ENCODE results near the gene MPRIP. TPM values are rescaled to one million over a fixed set of nuclear protein-coding genes. Genes with fewer than 3 reads are reported as not detected.

Gene MPRIP
- polyA plus RNA-seq, 1 donor from 2014 or later = 47.3 TPM

- no peak overlapping the region for H3K27ac ChIP-seq (ENCODE audit: low read length)
- no peaks in the 10 kb centered on the region for H3K27me3 ChIP-seq (ENCODE audit: insufficient read depth, low read depth, low read length)
- H3K4me3 ChIP-seq (ENCODE audit: low read length) = no peak overlapping the region
- no peak overlapping the region for H2AFZ ChIP-seq (ENCODE audit: low read depth, low read length)
- H3K79me2 ChIP-seq (replicated peaks; ENCODE audit: insufficient read depth, low read length) = no peaks in the 10 kb centered on the region
- no peaks in the 10 kb centered on the region for H3K9me2 ChIP-seq (ENCODE audit: insufficient read depth, low read length)
- H3K4me2 ChIP-seq (ENCODE audit: low read length) = no peak overlapping the region
- no peak overlapping the region for H3K9ac ChIP-seq (ENCODE audit: low read length)
- H4K20me1 ChIP-seq (ENCODE audit: insufficient read depth) = no peaks in the 10 kb centered on the region
- no peaks in the 10 kb centered on the region for H3F3A ChIP-seq (ENCODE audit: insufficient read depth, low read length, poor library complexity, severe bottlenecking)
- no peaks in the 10 kb centered on the region for H3K9me3 ChIP-seq (ENCODE audit: low read length)
- no peak for TF ChIP-seq REST (IDR thresholded peaks at IDR 0.05; ENCODE audit: borderline replicate concordance)
- TF ChIP-seq MXI1 (conservative IDR thresholded peaks at IDR 0.05; ENCODE audit: poor library complexity, severe bottlenecking) = no peak
- no peak for TF ChIP-seq RAD21 (conservative IDR thresholded peaks at IDR 0.05)
- no peak for TF ChIP-seq POLR2AphosphoS5 (IDR thresholded peaks at IDR 0.05)
- TF ChIP-seq SMC3 (conservative IDR thresholded peaks at IDR 0.05; ENCODE audit: poor library complexity) = no peak
- no peak for TF ChIP-seq TAF1 (IDR thresholded peaks at IDR 0.05; ENCODE audit: low read depth)
- no peak for TF ChIP-seq EZH2 (IDR thresholded peaks at IDR 0.05; ENCODE audit: borderline replicate concordance, insufficient read depth, low read length, poor library complexity, severe bottlenecking)
- TF ChIP-seq EP300 (conservative IDR thresholded peaks at IDR 0.05; ENCODE audit: poor library complexity, severe bottlenecking) = no peak
- TF ChIP-seq, protein P1, sequence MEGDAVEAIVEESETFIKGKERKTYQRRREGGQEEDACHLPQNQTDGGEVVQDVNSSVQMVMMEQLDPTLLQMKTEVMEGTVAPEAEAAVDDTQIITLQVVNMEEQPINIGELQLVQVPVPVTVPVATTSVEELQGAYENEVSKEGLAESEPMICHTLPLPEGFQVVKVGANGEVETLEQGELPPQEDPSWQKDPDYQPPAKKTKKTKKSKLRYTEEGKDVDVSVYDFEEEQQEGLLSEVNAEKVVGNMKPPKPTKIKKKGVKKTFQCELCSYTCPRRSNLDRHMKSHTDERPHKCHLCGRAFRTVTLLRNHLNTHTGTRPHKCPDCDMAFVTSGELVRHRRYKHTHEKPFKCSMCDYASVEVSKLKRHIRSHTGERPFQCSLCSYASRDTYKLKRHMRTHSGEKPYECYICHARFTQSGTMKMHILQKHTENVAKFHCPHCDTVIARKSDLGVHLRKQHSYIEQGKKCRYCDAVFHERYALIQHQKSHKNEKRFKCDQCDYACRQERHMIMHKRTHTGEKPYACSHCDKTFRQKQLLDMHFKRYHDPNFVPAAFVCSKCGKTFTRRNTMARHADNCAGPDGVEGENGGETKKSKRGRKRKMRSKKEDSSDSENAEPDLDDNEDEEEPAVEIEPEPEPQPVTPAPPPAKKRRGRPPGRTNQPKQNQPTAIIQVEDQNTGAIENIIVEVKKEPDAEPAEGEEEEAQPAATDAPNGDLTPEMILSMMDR (IDR thresholded peaks at IDR 0.05; ENCODE audit: poor library complexity, severe bottlenecking) = no peak
- peaks cover 6% of the 10 kb centered on the region for H3K36me3 ChIP-seq (ENCODE audit: insufficient read depth, low read length)
Observed at GRCh38 chr17:17228521-17229279, 186.4 kb downstream of the MPRIP start.

GRCh38 chr17:17229416-17230384 lies 187.4 kb downstream of the MPRIP start:
- no peak overlapping the region for H3K27ac ChIP-seq (ENCODE audit: low read length)
- H3K79me2 ChIP-seq (replicated peaks; ENCODE audit: insufficient read depth, low read length) = peaks cover 5% of the 10 kb centered on the region
- H3K9me3 ChIP-seq (ENCODE audit: low read length) = no peaks in the 10 kb centered on the region
- peaks cover 6% of the 10 kb centered on the region for H3K36me3 ChIP-seq (ENCODE audit: insufficient read depth, low read length)
- no peak overlapping the region for H2AFZ ChIP-seq (ENCODE audit: low read depth, low read length)
- no peaks in the 10 kb centered on the region for H3F3A ChIP-seq (ENCODE audit: insufficient read depth, low read length, poor library complexity, severe bottlenecking)
- no peaks in the 10 kb centered on the region for H4K20me1 ChIP-seq (ENCODE audit: insufficient read depth)
- no peaks in the 10 kb centered on the region for H3K9me2 ChIP-seq (ENCODE audit: insufficient read depth, low read length)
- H3K4me2 ChIP-seq (ENCODE audit: low read length) = no peak overlapping the region
- TF ChIP-seq MXI1 (conservative IDR thresholded peaks at IDR 0.05; ENCODE audit: poor library complexity, severe bottlenecking) = no peak
- TF ChIP-seq EZH2 (IDR thresholded peaks at IDR 0.05; ENCODE audit: borderline replicate concordance, insufficient read depth, low read length, poor library complexity, severe bottlenecking) = no peak
- TF ChIP-seq, protein P1 (IDR thresholded peaks at IDR 0.05; ENCODE audit: poor library complexity, severe bottlenecking) = no peak
- no peak for TF ChIP-seq SMC3 (conservative IDR thresholded peaks at IDR 0.05; ENCODE audit: poor library complexity)
- no peak for TF ChIP-seq TAF1 (IDR thresholded peaks at IDR 0.05; ENCODE audit: low read depth)
- TF ChIP-seq RAD21 (conservative IDR thresholded peaks at IDR 0.05) = no peak
- no peaks in the 10 kb centered on the region for H3K27me3 ChIP-seq (ENCODE audit: insufficient read depth, low read depth, low read length)
- no peak overlapping the region for H3K9ac ChIP-seq (ENCODE audit: low read length)
- no peak overlapping the region for H3K4me3 ChIP-seq (ENCODE audit: low read length)
